HG03196 (cell line): ENCODE results near the gene TUFT1.
A peak's percentile ranks its signal among the peaks of the same experiment; 100 is the strongest.
"Not testable (repeated sequence)": the region's sequence is repeated elsewhere in the genome, so short reads cannot be mapped to it uniquely, and the experiment has no call there.

ENCODE experiments used
- ATAC-seq: cut with Tn5 transposase; IDR thresholded peaks from one replicate; pipeline ENCODE4 v1.9.1; 2021; ENCODE audit not compliant: unreplicated experiment

Gene TUFT1

DNA sequence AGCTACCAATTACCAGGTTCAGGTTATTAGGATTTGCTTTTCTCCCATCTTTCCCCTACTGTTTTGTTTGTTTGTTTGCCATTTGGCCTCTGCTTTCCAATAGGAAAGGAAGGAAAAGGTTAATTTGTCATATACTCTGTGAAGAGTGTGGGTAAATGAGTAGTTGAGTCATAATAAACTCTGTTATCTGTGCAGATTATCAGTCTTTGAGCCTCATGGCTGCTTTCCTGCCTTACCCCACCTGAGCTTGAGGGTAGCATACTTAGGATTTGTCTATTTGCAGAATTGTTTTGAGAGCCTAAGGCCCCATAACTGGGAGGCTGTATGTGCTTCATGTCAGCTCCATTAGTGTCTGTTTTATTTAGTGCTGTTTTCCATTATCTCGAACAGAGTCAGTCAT lies 38.8 kb downstream of the TUFT1 start:
- ATAC-seq = no peak

DNA sequence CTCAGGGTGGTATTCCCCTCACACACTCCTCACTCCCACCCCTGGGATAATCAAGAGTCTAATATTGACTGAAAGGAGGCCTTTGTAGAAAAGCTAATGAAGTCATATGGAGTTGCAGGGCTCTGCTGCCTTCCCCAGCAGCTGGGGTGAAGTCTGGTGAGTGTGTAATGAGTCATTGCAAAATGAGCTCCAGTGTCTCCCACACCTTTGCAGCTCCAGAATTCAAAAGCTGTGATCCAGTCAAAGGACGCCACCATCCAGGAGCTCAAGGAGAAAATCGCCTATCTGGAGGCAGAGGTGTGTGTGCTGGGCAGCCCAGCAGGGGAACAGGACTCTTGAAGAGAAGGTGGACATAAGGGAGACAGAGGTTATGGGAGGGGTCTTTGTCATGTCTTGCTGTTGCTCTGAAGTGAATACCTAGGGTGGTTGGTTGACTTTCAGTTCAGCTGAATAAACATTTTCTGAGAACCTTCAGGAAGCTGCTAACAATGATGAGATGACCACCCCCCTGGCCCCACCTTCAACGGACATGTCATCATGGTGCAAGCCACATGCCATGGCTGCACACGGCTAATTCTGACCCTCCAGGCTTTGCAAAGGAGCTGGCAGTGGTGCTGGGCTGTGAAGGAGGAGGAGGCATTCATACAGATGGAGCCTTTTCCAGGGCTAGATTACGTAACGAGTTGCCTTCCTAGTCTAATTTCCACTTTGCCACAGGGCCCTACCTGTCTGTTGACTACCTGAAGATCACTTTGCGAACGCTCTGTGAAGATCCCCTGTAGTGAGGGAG lies 39.5 kb downstream of the TUFT1 start:
- ATAC-seq = no peak

DNA sequence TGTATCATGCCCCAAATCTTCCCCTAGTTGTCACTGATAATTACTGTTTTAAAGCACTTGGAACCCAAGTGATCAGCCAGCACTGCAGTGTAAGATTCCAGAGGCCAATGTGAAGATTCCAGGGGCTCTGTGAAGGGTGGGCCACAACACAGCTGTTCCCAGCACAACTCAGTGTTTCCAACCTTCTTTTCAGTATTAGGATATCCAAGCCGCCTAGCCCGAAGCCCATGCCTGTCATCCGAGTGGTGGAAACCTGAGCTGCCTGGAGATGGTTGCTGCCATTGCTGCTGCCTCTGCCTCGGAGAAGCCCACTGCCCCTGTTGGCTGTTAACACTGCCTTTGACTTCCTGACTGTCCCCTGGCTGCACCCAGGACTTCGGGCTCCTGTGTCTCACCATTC lies 41.3 kb downstream of the TUFT1 start:
- ATAC-seq = no peak

- no peak for ATAC-seq
Observed at GRCh38 chr1:151581921-151582320, 41.8 kb downstream of the TUFT1 start.

DNA sequence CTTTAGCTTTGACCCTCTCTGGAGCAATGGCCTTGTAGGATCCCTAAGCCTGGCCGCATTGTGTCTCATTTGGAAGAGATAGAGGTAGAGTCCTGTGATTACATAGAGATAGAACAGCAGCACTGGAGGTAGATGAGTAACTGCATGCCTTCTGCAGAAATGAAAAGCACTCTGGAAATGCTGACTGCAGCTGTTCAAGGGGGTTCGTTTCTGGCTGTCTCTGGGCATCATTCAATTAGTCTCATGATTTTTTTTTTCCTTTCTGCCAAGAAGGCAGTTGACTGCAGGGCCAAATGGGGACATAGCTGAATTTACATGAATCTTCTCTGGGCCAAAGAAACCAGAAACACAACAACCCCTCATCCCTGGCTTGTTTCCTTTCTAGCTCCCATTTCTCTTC lies 43.7 kb downstream of the TUFT1 start:
- no peak for ATAC-seq

- ATAC-seq = no peak
Observed at GRCh38 chr1:151584278-151584677, 44.2 kb downstream of the TUFT1 start.

DNA sequence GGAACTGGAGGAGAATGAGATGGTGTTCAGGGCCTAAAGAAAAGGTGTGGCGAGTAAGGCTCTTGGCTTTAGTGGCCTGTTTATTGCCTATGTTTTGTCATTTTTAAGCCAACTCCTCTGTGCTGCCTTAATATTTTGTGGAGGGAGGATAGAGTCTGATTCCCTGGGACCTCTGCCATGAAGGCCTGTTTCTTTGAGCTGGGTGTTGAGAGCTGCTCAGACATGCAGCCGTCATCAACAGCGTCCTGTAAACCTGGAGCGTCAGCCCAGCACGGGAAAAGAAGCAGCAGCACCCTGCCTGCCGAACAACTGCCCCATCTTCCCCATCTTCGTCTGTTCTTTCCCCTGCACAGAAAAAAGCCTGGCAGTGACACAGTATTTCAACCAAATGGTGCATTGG lies 44.7 kb downstream of the TUFT1 start:
- no peak for ATAC-seq

- ATAC-seq = no peak
Observed at GRCh38 chr1:151585622-151586021, 45.5 kb downstream of the TUFT1 start.

DNA sequence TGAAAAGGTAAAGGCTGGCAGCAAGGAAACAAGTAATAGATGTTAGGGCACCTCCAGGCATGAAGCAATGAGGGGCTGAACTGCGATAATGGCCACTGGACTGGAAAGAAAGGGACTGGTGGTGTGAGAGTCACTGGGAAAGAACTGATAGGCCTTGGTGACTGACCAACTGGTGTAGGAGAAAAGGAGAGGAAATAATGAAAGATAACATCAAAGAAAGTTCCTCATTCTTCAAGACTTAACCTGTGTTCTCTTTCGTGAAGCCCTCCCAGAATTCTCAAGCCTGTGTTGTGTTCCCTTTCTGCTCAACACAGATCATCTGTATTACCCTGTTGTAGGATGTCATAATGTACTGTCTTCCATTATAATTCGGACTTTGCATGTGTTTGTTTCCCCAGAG lies 50.9 kb downstream of the TUFT1 start:
- no peak for ATAC-seq

- ATAC-seq = no peak
Observed at GRCh38 chr1:151593730-151594129, 53.6 kb downstream of the TUFT1 start.

GRCh38 chr1:151594143-151594625 lies 54.1 kb downstream of the TUFT1 start:
- peak; percentile 63 for ATAC-seq

DNA sequence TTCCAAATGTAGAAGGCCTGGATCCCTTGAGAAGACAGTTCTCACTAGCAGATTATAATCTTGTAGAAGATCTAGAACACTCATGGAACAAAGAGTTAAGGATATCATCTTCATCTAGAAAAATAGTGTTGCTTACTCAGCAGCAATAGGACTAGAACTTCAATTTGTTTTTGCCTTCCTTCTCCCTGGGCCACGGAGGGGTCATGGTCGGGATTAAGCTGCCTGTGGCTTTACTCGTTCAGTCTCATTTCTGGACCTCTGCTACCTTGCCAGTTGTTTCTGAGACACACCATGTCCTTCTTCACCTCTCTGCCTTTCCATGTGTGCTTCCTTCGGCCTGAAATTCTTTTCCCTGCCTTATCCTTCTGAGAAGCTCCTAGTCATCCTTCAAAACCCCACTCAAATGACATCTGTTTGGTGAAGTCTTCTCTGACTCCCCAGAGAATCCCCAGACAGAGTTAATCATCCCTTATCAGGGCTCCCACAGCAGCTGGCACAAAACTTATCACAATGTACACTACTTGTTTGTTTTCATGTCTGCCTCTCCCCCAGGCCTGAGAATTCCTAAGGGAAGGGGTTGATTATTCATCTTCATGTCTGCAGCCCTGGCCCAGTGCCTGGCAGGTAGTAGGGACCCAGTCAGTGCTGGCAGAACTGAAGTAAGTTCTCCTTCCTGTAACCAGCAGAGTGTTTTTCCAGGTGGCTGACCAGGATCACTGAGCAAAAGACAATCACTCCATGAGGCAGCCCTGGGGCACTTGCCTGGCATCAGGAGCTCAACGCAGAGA lies 56.3 kb downstream of the TUFT1 start:
- ATAC-seq = no peak

DNA sequence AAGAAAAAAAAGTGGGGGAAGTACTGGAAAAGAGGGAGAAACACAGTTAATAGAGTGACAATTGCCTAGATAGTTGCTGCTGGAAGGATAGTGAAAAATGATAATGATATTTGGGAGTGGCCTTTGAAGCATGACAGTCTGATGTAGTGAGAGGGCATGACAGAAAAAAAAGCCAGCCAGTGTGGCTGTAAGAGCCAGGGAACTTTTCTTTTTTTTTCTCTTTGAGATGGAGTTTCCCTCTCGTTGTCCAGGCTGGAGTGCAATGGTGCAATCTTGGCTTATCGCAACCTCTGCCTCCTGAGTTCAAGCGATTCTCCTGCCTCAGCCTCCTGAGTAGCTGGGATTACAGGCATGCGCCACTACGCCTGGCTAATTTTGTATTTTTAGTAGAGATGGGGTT lies 62.4 kb downstream of the TUFT1 start:
- ATAC-seq = not testable (repeated sequence)

- no peak for ATAC-seq
Observed at GRCh38 chr1:151604291-151604690, 64.2 kb downstream of the TUFT1 start.

DNA sequence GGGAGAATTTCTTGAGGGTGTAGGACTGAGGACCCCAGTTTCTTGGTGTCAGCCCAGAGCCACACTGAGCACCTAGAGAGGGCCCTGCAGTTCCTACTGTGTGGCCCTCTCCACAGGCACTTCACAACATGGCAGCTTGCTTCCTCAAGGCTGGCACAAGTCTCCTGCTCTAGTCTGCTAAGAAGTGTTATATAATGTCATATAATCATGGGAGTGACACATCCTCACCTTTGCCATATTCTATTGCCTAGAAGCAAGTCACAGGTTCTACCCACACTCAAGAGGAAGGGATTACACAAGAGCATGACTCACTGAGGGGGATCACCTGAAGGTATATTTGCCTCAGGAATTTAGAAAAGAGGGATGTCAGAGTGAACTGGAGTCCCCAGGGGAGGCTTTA lies 66.3 kb downstream of the TUFT1 start:
- ATAC-seq = no peak

DNA sequence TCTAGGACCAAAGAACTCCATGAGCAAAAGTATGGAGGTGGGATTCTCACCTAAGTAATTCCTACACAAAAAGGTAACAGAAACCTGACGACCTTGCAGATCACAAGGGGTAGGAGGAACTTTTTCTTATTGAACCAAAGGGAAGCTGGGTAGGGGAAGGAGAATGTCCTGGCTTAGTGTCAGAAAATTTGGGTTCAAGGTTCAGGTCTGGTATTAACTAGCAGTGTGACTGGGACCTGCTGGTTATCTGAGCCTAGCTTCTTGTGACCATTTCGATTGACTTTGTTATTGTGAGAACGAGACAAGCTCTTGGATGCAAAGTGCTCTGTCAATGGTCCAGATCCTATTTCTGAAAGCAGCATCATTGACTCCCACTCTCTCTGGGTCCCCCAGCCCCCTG lies 66.7 kb downstream of the TUFT1 start:
- ATAC-seq = no peak

DNA sequence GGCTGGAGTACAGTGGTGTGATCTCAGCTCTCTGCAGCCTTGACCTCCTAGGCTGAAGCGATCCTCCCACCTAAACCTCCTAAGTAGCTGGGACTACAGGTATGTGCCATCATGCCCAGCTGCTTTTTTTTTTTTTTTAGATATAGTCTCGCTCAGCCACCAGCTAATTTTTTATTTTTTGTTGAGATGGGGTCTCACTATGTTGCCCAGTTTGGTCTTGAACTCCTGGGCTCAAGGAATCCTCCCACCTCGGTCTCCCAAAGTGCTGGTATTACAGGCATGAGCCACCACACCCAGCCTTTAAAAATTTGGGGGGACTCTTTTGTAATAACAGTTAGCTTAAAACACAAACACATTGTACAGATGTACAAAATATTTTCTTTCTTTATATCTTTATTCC lies 70.0 kb downstream of the TUFT1 start:
- ATAC-seq = no peak

GRCh38 chr1:151611288-151611790 lies 71.2 kb downstream of the TUFT1 start:
- no peak for ATAC-seq

GRCh38 chr1:151611832-151612500 lies 71.9 kb downstream of the TUFT1 start, which contains the start of gene SNX27:
SNX27 (plus strand) TSS chr1:151612050; CDS start chr1:151612202, 152 bp downstream.
- peak; percentile 84 for ATAC-seq

DNA sequence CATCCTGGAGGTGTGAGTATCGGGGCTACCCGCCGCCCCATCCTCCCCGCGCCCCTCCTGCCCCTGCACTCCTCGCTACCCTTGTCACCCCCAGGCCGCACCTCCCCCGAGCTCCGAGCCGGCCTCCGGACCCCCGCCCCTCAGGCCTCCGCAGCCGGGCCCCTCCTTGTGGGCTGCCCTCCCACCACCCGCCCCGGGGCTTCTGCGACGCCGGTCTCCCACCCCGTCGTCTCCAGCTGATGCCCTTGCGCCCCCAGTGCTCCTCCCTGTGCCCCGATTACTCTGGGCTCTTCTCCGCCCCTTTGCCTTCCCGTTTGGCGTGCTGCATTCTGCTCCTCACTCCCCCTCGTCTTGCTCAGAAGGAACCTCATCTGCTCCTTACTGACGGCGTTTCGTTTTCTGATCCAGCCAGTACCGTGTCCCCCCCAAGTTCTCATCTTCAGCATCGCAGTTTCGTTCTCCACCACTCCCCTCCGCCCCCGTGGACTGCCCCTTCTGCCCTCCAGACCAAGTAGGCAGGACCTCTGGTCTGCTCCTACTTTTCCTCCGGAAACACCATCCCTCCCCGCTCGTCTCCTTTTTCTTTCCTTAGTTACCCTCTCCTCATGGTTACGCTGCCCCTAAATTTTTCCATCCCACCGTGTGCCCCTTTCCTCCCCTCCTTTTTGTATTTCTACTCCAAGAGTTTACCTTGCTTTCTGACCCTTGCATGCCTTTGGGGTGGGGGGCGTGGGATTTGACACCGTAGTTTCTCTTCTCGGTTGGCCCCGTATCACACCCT lies 72.6 kb downstream of the TUFT1 start:
- ATAC-seq = no peak
